ENCODE measurements around the gene KLHDC8A.

Gene KLHDC8A

GRCh38 chr1:205294175-205294917 is 62.4 kb downstream of the KLHDC8A start:
- FAIRE-seq: no peak

- no peak for FAIRE-seq
These were observed 63.2 kb downstream of the KLHDC8A start for GRCh38 chr1:205293350-205294074.

- no peak for FAIRE-seq
These were observed 65.1 kb downstream of the KLHDC8A start for GRCh38 chr1:205291596-205291995.

- FAIRE-seq: no peak
These were observed 68.8 kb downstream of the KLHDC8A start for GRCh38 chr1:205287767-205288559.

DNA sequence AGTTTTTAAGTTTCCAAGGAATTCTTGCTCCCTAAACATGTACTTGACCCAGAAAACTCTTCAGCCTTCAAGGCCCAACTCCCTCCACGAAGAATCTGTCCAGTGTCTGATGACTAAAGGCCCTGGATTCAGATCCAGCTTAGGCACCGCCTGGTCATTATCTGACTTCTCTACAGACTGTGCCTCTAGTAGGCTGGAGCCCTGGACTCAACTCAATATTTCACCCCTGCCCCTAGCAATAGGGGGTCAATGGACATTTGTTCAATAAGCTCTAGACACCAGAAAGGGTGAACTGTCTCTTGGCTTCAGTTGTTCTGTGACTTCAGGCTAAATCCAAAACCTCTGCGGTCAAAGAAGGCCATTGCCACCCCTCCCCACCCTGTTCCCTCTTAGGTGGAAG is 69.6 kb downstream of the KLHDC8A start:
- no peak for FAIRE-seq

GRCh38 chr1:205286335-205286950 is 70.3 kb downstream of the KLHDC8A start:
- no peak for FAIRE-seq

Measured in TTC549 (cell line).